Right lobe of liver (tissue), 4 donors: Measurements from ENCODE around the gene CDH3.

Experiments used
- POLR2A ChIP-seq: fragments of 450-650 bp; IDR thresholded peaks from one replicate; pipeline ENCODE4 v1.6.1; 2017; ENCODE audit warnings: antibody characterized with exemption, mild to moderate bottlenecking
- TF ChIP-seq, protein P1 (sequence below), 4 donors: fragments of 200-600 bp in 3 of 4; fragments of 450-650 bp in 1 of 4; IDR thresholded peaks; one replicate each; pipeline versions ENCODE4 v1.5.1 to v1.8.0; 2016 to 2022; ENCODE audit warnings: antibody characterized with exemption in 4 of 4, mild to moderate bottlenecking in 2 of 4
- donor health status: DM: no; HTN: no; CAD: no.
- donor health status: DM: no; HTN: no; CAD: no.
- donor health status: DM: no; HTN: yes; CAD: no.

DNA sequence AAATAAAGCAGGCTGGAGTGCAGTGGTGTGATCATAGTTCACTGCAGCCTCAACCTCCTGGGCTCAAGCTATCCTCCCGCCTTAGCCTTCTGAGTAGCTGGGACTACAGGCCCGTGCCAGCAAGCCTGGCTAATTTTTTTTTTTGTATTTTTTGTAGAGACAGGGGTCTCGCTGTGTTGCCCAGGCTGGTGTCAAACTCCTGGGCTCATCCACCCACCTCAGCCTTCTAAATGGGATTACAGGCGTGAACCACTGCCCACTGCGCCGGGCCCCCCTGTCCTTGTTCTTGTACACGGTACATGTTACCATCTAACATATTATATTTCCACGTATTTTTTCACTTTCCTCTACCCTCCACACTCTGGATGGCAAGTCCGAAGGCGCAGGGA is 3.1 kb upstream of the CDH3 start:
- TF ChIP-seq, protein P1, sequence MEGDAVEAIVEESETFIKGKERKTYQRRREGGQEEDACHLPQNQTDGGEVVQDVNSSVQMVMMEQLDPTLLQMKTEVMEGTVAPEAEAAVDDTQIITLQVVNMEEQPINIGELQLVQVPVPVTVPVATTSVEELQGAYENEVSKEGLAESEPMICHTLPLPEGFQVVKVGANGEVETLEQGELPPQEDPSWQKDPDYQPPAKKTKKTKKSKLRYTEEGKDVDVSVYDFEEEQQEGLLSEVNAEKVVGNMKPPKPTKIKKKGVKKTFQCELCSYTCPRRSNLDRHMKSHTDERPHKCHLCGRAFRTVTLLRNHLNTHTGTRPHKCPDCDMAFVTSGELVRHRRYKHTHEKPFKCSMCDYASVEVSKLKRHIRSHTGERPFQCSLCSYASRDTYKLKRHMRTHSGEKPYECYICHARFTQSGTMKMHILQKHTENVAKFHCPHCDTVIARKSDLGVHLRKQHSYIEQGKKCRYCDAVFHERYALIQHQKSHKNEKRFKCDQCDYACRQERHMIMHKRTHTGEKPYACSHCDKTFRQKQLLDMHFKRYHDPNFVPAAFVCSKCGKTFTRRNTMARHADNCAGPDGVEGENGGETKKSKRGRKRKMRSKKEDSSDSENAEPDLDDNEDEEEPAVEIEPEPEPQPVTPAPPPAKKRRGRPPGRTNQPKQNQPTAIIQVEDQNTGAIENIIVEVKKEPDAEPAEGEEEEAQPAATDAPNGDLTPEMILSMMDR (IDR thresholded peaks at IDR 0.05) = no peak
- no peak for TF ChIP-seq POLR2A
